DND-41 (cell line): ENCODE measurements around the gene HNRNPH1.

Source experiments
- ATAC-seq: fragments of 200-7000 bp; cut with Tn5 transposase; 3 replicates; pipeline ENCODE4 v1.9.1; 2021; ENCODE audit warnings: low read depth; ENCODE audit not compliant: insufficient read depth
- DNase-seq: peaks from one replicate; pipeline ENCODE4 v3.0.0-alpha.2; 2020
- H2AFZ ChIP-seq: 2 replicates; pipeline ENCODE4 v1.6.0; 2012; ENCODE audit warnings: low read depth, low read length
- H3K27ac ChIP-seq: 2 replicates; pipeline ENCODE4 v1.5.1; 2012; ENCODE audit warnings: low read length, inconsistent platforms
- H3K27me3 ChIP-seq: fragments of 200-600 bp; sonication (generic); 2 replicates; pipeline ENCODE4 v1.6.0; 2012; ENCODE audit warnings: low read length, mild to moderate bottlenecking, inconsistent platforms; ENCODE audit not compliant: insufficient read depth, poor library complexity
- H3K36me3 ChIP-seq: 2 replicates; pipeline ENCODE4 v1.5.1; 2012; ENCODE audit warnings: low read length, inconsistent platforms; ENCODE audit not compliant: insufficient read depth
- H3K4me1 ChIP-seq: 2 replicates; pipeline ENCODE4 v1.5.1; 2012; ENCODE audit warnings: mild to moderate bottlenecking, low read length; ENCODE audit not compliant: insufficient read depth
- H3K4me2 ChIP-seq: 2 replicates; pipeline ENCODE4 v1.6.0; 2012; ENCODE audit warnings: mild to moderate bottlenecking, moderate library complexity, low read length, inconsistent platforms; ENCODE audit not compliant: insufficient read depth
- H3K4me3 ChIP-seq, 2 experiments: fragments of 200-600 bp in 1 of 2; shearing (Covaris generic) in 1 of 2; 2 replicates each; pipeline ENCODE4 v1.5.1; 2012 to 2016; ENCODE audit warnings: inconsistent platforms in 2 of 2, low read length in 2 of 2, mild to moderate bottlenecking in 2 of 2, low read depth in 1 of 2, moderate library complexity in 1 of 2
- H3K79me2 ChIP-seq: 2 replicates; pipeline ENCODE4 v1.6.0; 2012; ENCODE audit warnings: low read length, inconsistent platforms; ENCODE audit not compliant: insufficient read depth
- H3K9ac ChIP-seq: 2 replicates; pipeline ENCODE4 v1.6.0; 2012; ENCODE audit warnings: low read depth, mild to moderate bottlenecking, inconsistent platforms, low read length, moderate library complexity
- H3K9me3 ChIP-seq: 2 replicates; pipeline ENCODE4 v1.5.1; 2012; ENCODE audit warnings: low read length, moderate library complexity, mild to moderate bottlenecking, inconsistent platforms; ENCODE audit not compliant: insufficient read depth, severe bottlenecking
- H4K20me1 ChIP-seq: 2 replicates; pipeline ENCODE4 v1.6.0; 2012; ENCODE audit warnings: low read length; ENCODE audit not compliant: insufficient read depth
- EZH2 ChIP-seq: IDR thresholded peaks from 3 replicates; pipeline ENCODE4 v1.6.1; 2012; ENCODE audit warnings: borderline replicate concordance, low read depth, mild to moderate bottlenecking, moderate library complexity, low read length, inconsistent platforms; ENCODE audit not compliant: severe bottlenecking
- TF ChIP-seq, protein P1 (sequence below): IDR thresholded peaks from 2 replicates; pipeline ENCODE4 v1.5.1; 2012; ENCODE audit warnings: borderline replicate concordance, low read length, moderate library complexity, mild to moderate bottlenecking; ENCODE audit not compliant: poor library complexity, severe bottlenecking; ENCODE audit errors: extremely low read depth

Gene HNRNPH1

GRCh38 chr5:179605026-179605833, 18.2 kb downstream of the HNRNPH1 start:
- Histone ChIP-seq H3K27me3 (no peaks in the 10 kb centered on the region), H3K79me2 (no peaks in the 10 kb centered on the region; the same call in 1 of the 2 replicates), H3K4me1 (peaks cover 8% of the 10 kb centered on the region), H3K4me2 (no peak overlapping the region), H3K36me3 (peaks cover 82% of the 10 kb centered on the region), H2AFZ (no peak overlapping the region), H3K9me3 (no peaks in the 10 kb centered on the region), H3K27ac (no peak overlapping the region), H4K20me1 (peaks cover 22% of the 10 kb centered on the region), H3K4me3 (no peak overlapping the region), H3K9ac (no peak overlapping the region)
- DNase-seq (no peak), ATAC-seq (no peak)
- TF ChIP-seq, protein P1, sequence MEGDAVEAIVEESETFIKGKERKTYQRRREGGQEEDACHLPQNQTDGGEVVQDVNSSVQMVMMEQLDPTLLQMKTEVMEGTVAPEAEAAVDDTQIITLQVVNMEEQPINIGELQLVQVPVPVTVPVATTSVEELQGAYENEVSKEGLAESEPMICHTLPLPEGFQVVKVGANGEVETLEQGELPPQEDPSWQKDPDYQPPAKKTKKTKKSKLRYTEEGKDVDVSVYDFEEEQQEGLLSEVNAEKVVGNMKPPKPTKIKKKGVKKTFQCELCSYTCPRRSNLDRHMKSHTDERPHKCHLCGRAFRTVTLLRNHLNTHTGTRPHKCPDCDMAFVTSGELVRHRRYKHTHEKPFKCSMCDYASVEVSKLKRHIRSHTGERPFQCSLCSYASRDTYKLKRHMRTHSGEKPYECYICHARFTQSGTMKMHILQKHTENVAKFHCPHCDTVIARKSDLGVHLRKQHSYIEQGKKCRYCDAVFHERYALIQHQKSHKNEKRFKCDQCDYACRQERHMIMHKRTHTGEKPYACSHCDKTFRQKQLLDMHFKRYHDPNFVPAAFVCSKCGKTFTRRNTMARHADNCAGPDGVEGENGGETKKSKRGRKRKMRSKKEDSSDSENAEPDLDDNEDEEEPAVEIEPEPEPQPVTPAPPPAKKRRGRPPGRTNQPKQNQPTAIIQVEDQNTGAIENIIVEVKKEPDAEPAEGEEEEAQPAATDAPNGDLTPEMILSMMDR, result no peak
- TF ChIP-seq EZH2, result no peak

GRCh38 chr5:179603308-179603707, 20.2 kb downstream of the HNRNPH1 start:
- TF ChIP-seq, protein P1, result no peak
- TF ChIP-seq EZH2, result no peak
- Histone ChIP-seq H2AFZ (no peak overlapping the region), H3K27me3 (no peaks in the 10 kb centered on the region), H3K9ac (no peak overlapping the region), H4K20me1 (peaks cover 11% of the 10 kb centered on the region), H3K4me3 (no peak overlapping the region), H3K36me3 (peaks cover 87% of the 10 kb centered on the region), H3K9me3 (no peaks in the 10 kb centered on the region), H3K79me2 (no peaks in the 10 kb centered on the region), H3K27ac (no peak overlapping the region), H3K4me2 (no peak overlapping the region), H3K4me1 (peaks cover 8% of the 10 kb centered on the region)
- DNase-seq (no peak), ATAC-seq (no peak)

GRCh38 chr5:179601871-179602625, 21.4 kb downstream of the HNRNPH1 start:
- Histone ChIP-seq H3K4me2 (no peak overlapping the region), H3K4me1 (no peaks in the 10 kb centered on the region)
- no peak for DNase-seq

More at GRCh38 chr5:179601871-179602625, 21.4 kb downstream of the HNRNPH1 start:
- Histone ChIP-seq H3K4me3 (no peak overlapping the region), H3K9ac (no peak overlapping the region), H3K9me3 (no peaks in the 10 kb centered on the region), H3K79me2 (no peaks in the 10 kb centered on the region), H3K27ac (no peak overlapping the region), H3K36me3 (peaks cover 86% of the 10 kb centered on the region), H3K27me3 (no peaks in the 10 kb centered on the region), H2AFZ (no peak overlapping the region), H4K20me1 (peaks cover 5% of the 10 kb centered on the region; the same call in 1 of the 2 replicates)
- ATAC-seq, result no peak
- TF ChIP-seq, protein P1, result no peak
- no peak for TF ChIP-seq EZH2
